ENCODE data around the gene HRH2.

Gene HRH2

DNA sequence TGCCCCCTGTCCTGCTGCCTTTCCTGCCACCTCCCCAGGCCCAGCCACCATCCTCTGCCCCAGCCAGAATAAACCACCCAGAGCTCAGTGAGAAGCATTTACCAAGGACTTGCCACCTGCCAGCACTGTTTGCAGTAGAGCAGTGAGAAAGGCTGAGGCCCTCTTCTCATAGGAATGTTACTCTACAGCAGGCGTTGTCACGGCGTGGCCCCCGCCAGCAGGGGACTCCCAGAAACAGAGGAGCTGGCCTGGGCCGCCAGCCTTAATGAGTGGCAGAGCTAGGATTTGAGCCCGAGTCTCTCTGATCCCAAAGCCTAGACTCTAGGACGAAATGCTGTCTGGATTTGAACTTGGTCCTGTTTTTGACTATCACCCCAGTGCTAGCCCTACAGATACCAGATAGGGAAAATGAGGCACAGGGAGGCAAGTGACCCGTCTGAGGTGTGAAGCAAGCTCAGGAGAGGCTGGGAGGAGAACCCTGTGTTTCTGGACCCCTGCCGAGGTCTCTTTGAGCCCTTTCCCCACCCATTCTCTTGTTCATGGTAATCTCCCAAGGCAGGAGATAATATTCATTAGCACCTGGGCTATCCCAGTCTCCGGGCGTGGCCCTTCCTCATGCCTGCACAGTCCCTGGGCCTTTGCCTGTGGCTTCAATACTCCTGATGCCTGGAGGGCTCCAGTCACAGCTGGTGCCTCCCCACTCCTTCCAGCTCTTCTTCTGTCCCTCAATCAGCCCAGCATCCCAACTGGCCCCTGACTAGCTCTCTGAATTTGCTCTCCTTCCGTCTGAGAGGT is 30.7 kb downstream of the HRH2 start:
- no peak for DNase-seq
- Mint-ChIP-seq H3K9me3 (no peaks in the 10 kb centered on the region), H3K4me1 (ENCODE audit: low read depth) (peaks cover 39% of the 10 kb centered on the region), H3K36me3 (ENCODE audit: low read depth) (peaks cover 89% of the 10 kb centered on the region), H3K4me3 (no peak overlapping the region), H3K27me3 (no peaks in the 10 kb centered on the region), H3K27ac (peak overlapping the region; percentile 0)

- peak overlapping the region; percentile 62 for H3K27ac Mint-ChIP-seq
- H3K4me3 Mint-ChIP-seq, result no peak overlapping the region
- H3K4me1 Mint-ChIP-seq (ENCODE audit: low read depth), result peaks cover 42% of the 10 kb centered on the region
- DNase-seq, result no peak
- peaks cover 86% of the 10 kb centered on the region for H3K36me3 Mint-ChIP-seq (ENCODE audit: low read depth)
- H3K9me3 Mint-ChIP-seq, result no peaks in the 10 kb centered on the region
- H3K27me3 Mint-ChIP-seq, result no peaks in the 10 kb centered on the region
Measured at GRCh38 chr5:175689147-175689991, 31.5 kb downstream of the HRH2 start.

DNA sequence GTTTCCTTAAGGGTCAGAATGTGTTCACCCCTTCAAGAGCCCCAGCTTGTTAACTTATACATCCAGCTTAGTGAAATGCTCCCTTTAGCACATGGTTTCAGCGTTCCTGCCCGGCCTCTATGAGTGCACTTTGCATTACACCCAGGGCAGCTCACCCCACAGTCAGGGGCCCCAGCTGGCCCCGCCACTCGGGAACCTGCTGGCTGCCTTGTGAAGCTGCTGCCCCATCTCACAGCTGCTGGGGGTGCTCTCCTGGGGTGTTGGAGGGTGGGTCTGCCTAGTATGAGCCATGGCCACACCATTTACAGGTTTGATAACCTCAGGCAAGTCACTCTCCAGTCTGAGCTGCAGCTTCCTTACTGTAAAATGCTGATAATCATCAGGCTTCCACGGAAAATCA is 32.2 kb downstream of the HRH2 start:
- no peak overlapping the region for H3K27ac Mint-ChIP-seq
- H3K4me1 Mint-ChIP-seq (ENCODE audit: low read depth), result peaks cover 41% of the 10 kb centered on the region
- H3K36me3 Mint-ChIP-seq (ENCODE audit: low read depth), result peaks cover 84% of the 10 kb centered on the region
- H3K4me3 Mint-ChIP-seq, result no peak overlapping the region
- no peak for DNase-seq
- no peaks in the 10 kb centered on the region for H3K9me3 Mint-ChIP-seq
- H3K27me3 Mint-ChIP-seq, result no peaks in the 10 kb centered on the region

GRCh38 chr5:175690586-175690985 is 32.7 kb downstream of the HRH2 start:
- H3K36me3 Mint-ChIP-seq (ENCODE audit: low read depth), result peaks cover 84% of the 10 kb centered on the region
- H3K27me3 Mint-ChIP-seq, result no peaks in the 10 kb centered on the region
- peak overlapping the region; percentile 79 for H3K27ac Mint-ChIP-seq
- peaks cover 46% of the 10 kb centered on the region for H3K4me1 Mint-ChIP-seq (ENCODE audit: low read depth)
- H3K4me3 Mint-ChIP-seq, result no peak overlapping the region
- DNase-seq, result no peak
- H3K9me3 Mint-ChIP-seq, result no peaks in the 10 kb centered on the region

- Mint-ChIP-seq H3K36me3 (ENCODE audit: low read depth) (peaks cover 79% of the 10 kb centered on the region), H3K27ac (no peak overlapping the region), H3K27me3 (no peaks in the 10 kb centered on the region), H3K4me1 (ENCODE audit: low read depth) (peaks cover 58% of the 10 kb centered on the region), H3K4me3 (no peak overlapping the region), H3K9me3 (no peaks in the 10 kb centered on the region)
- DNase-seq, result no peak
Measured at GRCh38 chr5:175691761-175692160, 33.9 kb downstream of the HRH2 start.

DNA sequence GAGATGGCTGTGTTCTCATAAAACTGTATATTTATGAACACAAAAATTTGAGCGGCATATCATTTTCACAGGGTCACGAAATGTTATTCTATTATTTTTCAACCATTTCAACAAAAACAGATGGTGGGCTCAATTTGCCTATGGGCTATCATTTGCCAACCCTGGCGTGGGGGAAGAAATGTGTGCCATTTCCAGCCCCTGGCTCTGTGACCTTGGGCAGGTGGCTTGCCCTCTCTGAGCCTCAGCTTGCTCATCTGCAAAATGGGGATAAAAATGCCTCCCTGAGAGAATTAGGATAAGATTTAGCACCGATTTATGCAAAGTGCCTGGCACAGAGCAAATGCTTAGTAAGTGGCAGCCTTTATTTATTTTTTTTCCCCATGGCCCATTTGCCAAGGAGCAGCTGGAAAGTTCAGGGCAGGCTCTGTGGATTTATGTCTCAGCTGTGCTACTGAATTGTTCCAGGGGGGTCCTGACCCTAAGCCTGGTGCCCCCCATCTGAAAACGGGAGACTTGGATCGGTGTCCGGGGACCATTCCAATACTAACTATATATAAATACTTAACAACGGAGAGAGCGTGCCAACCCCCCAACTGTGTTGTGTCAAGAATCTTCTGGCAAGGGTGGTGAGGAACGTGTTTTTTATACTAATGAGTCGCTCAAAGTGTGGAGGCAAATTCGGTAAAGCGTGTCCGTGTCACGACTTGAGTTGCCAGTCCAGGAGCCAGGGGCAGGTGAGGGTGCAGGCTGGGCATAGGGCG is 34.5 kb downstream of the HRH2 start:
- no peak overlapping the region for H3K4me3 Mint-ChIP-seq
- H3K36me3 Mint-ChIP-seq (ENCODE audit: low read depth), result peaks cover 75% of the 10 kb centered on the region
- no peak for DNase-seq
- no peaks in the 10 kb centered on the region for H3K9me3 Mint-ChIP-seq
- H3K27me3 Mint-ChIP-seq, result no peaks in the 10 kb centered on the region
- H3K27ac Mint-ChIP-seq, result no peak overlapping the region
- H3K4me1 Mint-ChIP-seq (ENCODE audit: low read depth), result peaks cover 60% of the 10 kb centered on the region

GRCh38 chr5:175692996-175693710 is 35.3 kb downstream of the HRH2 start:
- Mint-ChIP-seq H3K27me3 (no peaks in the 10 kb centered on the region), H3K4me1 (ENCODE audit: low read depth) (peaks cover 58% of the 10 kb centered on the region), H3K4me3 (no peak overlapping the region), H3K36me3 (ENCODE audit: low read depth) (peaks cover 75% of the 10 kb centered on the region), H3K9me3 (no peaks in the 10 kb centered on the region), H3K27ac (peak overlapping the region; percentile 83)
- no peak for DNase-seq

DNA sequence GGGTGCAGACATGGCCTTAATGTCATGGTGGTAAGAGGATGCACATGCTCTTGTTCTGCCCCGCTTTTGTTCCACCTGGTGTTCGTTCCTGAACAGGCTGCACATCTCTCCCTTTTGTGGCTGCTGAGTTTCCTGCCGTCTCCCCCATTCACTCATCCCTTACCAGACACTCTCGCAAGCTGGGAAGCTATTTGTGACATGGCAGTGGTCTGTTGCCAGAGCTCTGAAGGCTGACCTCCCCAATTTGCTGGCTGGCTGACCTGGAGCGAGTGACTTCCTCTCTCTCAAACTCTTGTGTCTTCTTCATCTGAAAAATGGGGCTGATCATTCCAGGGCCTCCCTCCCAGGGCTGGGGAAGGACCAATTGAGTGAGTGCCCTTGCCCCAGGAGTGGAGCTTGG is 35.9 kb downstream of the HRH2 start:
- Mint-ChIP-seq H3K4me1 (ENCODE audit: low read depth) (peaks cover 57% of the 10 kb centered on the region), H3K36me3 (ENCODE audit: low read depth) (peaks cover 76% of the 10 kb centered on the region), H3K27me3 (no peaks in the 10 kb centered on the region), H3K27ac (peak overlapping the region; percentile 83), H3K9me3 (no peaks in the 10 kb centered on the region), H3K4me3 (no peak overlapping the region)
- DNase-seq, result no peak

GRCh38 chr5:175694371-175695160 is 36.7 kb downstream of the HRH2 start:
- Mint-ChIP-seq H3K4me3 (no peak overlapping the region), H3K36me3 (ENCODE audit: low read depth) (peaks cover 78% of the 10 kb centered on the region), H3K4me1 (ENCODE audit: low read depth) (peaks cover 49% of the 10 kb centered on the region), H3K9me3 (no peaks in the 10 kb centered on the region), H3K27me3 (no peaks in the 10 kb centered on the region), H3K27ac (peak overlapping the region; percentile 95)
- DNase-seq, result no peak

DNA sequence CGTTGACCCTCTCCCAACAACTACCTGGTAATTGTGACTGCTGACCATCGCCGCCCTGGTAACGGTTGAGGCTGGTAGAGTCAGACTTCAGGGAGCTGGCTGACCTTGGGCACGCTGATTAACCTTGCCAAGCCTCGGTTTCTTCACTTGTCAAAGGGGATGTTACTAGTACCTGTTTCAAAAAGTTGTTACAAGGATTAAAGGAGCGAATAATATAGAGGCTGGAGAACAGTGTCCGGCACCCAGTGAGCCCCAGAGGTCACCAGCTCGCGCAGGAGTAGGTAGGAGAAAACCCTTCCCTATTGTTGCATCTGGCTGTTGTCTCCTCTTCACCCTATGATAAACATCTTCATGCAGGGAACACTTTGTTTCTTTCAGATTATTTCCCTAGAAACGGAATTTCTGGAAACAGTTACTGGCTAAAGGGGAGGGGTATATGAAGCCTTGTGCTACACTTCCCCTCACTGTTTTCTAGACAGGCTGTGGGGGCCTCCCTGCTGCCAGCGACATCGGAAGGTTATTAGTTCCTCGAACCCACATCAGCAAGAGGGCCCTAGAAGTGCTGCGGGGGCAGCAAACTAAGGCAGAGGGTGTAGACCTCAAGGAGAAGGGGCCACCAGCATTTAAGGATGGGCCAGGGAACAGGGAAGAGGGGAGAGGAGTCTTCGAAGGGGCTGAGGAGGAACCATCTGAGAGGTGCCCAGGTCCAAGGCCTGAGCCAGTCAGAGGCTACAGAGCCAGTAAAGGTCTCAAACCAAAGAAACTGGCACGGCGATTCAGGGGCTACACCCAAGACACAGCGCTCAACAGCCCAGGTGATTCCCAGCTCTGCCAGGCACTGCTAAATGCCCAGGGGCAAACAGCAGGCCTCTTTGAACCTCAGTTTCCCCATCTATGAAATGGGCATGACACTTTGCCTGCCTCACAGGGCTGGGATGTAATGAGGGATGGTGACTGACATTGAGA is 37.6 kb downstream of the HRH2 start:
- Mint-ChIP-seq H3K9me3 (no peaks in the 10 kb centered on the region), H3K4me1 (ENCODE audit: low read depth) (peaks cover 43% of the 10 kb centered on the region), H3K4me3 (no peak overlapping the region), H3K36me3 (ENCODE audit: low read depth) (peaks cover 78% of the 10 kb centered on the region), H3K27ac (peak overlapping the region; percentile 95), H3K27me3 (no peaks in the 10 kb centered on the region)
- no peak for DNase-seq

DNA sequence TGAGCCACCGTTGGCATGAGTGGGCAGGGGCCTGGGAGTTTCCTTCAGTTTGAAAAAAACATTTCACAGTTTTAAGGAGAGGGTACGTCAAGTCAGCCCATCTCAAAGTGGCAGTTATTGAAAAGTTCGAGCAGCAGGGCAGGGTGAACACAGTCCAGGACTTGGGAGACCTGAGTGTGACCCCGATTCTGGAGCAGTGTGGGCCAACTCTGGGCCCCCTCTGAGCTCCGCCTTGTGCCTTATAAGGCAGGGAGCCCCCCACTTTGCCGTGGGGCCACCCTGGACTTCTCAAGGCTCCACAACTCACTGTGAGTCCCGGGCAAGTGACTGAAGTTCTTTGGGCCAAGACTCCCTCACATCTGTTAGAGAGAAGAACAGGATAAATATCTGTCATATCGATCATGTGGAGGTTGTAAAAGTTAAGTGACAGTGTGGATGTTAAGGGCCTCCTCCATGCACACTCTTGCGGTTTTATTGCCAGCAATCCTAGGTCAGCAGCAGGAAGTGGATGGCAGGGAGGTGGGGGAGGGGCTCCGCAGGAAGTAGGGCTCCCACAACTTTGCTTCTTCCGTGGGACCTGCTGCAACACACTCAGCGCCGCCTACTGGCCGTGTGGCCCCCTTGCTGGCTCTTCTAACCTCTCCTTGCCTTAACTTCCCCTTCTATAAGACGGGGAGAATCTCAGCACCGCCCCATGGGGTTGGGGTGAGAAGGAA is 38.4 kb downstream of the HRH2 start:
- H3K4me3 Mint-ChIP-seq, result peak overlapping the region; percentile 62
- peaks cover 77% of the 10 kb centered on the region for H3K36me3 Mint-ChIP-seq (ENCODE audit: low read depth)
- peaks cover 36% of the 10 kb centered on the region for H3K4me1 Mint-ChIP-seq (ENCODE audit: low read depth)
- no peaks in the 10 kb centered on the region for H3K9me3 Mint-ChIP-seq
- H3K27ac Mint-ChIP-seq, result peak overlapping the region; percentile 95
- H3K27me3 Mint-ChIP-seq, result no peaks in the 10 kb centered on the region
- DNase-seq, result peak; percentile 84

DNA sequence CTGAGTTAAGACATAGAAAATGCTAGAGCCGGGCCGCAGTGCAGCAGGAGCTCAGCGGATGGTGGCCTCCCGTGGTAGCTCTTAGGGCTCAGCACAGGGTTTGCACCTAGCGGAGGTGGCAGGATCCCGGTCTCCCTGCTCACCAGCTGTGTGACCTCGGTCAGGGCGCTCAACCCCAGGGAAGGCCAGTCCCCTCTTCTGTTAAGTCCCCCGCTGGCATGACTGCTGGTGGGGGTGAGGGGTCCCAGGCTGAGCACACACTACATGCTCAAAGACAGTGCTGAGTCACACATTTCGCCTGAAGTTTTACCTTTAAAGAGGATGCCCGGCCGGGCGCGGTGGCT is 39.0 kb downstream of the HRH2 start:
- Mint-ChIP-seq H3K36me3 (ENCODE audit: low read depth) (peaks cover 81% of the 10 kb centered on the region), H3K4me3 (no peak overlapping the region), H3K27me3 (no peaks in the 10 kb centered on the region), H3K27ac (peak overlapping the region; percentile 95), H3K9me3 (no peaks in the 10 kb centered on the region), H3K4me1 (ENCODE audit: low read depth) (peaks cover 36% of the 10 kb centered on the region)
- DNase-seq, result no peak

Measured in activated T-cell treated with anti-CD3 and anti-CD28 coated beads, Interleukin-2, amount 50 U/mL, for 24 hours (primary cell).